ENCODE data around the gene UGT1A8.
"Not testable (repeated sequence)": the region's sequence is repeated elsewhere in the genome, so short reads cannot be mapped to it uniquely, and the experiment has no call there.

UGT1A8 gene

GRCh38 chr2:233643128-233643527 lies 25.7 kb downstream of the UGT1A8 start:
- DNase-seq = no peak

- not testable (repeated sequence) for DNase-seq
Observed at GRCh38 chr2:233646033-233646432, 28.6 kb downstream of the UGT1A8 start.

GRCh38 chr2:233650981-233651380 lies 33.5 kb downstream of the UGT1A8 start:
- no peak for DNase-seq

- no peak for DNase-seq
Observed at GRCh38 chr2:233651430-233651829, 34.0 kb downstream of the UGT1A8 start.

- DNase-seq = no peak
Observed at GRCh38 chr2:233654501-233654900, 37.1 kb downstream of the UGT1A8 start.

GRCh38 chr2:233655043-233655442 lies 37.6 kb downstream of the UGT1A8 start:
- no peak for DNase-seq

- DNase-seq = not testable (repeated sequence)
Observed at GRCh38 chr2:233655943-233656342, 38.5 kb downstream of the UGT1A8 start.

- no peak for DNase-seq
Observed at GRCh38 chr2:233656443-233656842, 39.0 kb downstream of the UGT1A8 start.

- DNase-seq = no peak
Observed at GRCh38 chr2:233658610-233659009, 41.2 kb downstream of the UGT1A8 start.

- DNase-seq = no peak
Observed at GRCh38 chr2:233663911-233664310, 46.5 kb downstream of the UGT1A8 start.

- DNase-seq = no peak
Observed at GRCh38 chr2:233668605-233669260, 51.3 kb downstream of the UGT1A8 start.

GRCh38 chr2:233671290-233672161 lies 54.1 kb downstream of the UGT1A8 start, which contains the start of gene UGT1A9:
Gene UGT1A9, plus strand, starts transcription at chr2:233671898. Its CDS starts 37 bp downstream, at chr2:233671935.
- no peak for DNase-seq

GRCh38 chr2:233672886-233673285 lies 55.5 kb downstream of the UGT1A8 start:
- DNase-seq = peak in 1 of 2 experiments; percentile 32

- DNase-seq = no peak
Observed at GRCh38 chr2:233673896-233674295, 56.5 kb downstream of the UGT1A8 start.

- DNase-seq = no peak
Observed at GRCh38 chr2:233674314-233674713, 56.9 kb downstream of the UGT1A8 start.

GRCh38 chr2:233674995-233675394 lies 57.6 kb downstream of the UGT1A8 start:
- DNase-seq = no peak

GRCh38 chr2:233676046-233676445 lies 58.6 kb downstream of the UGT1A8 start:
- DNase-seq = no peak

- no peak for DNase-seq
Observed at GRCh38 chr2:233679196-233679595, 61.8 kb downstream of the UGT1A8 start.

GRCh38 chr2:233680361-233681045 lies 63.1 kb downstream of the UGT1A8 start:
- no peak for DNase-seq

- DNase-seq = no peak
Observed at GRCh38 chr2:233681521-233682099, 64.2 kb downstream of the UGT1A8 start, which contains the start of gene UGT1A7. Gene UGT1A7, plus strand, starts transcription at chr2:233681901. Its CDS starts 37 bp downstream, at chr2:233681938.

GRCh38 chr2:233684640-233685039 lies 67.2 kb downstream of the UGT1A8 start:
- no peak for DNase-seq

- no peak for DNase-seq
Observed at GRCh38 chr2:233686928-233687327, 69.5 kb downstream of the UGT1A8 start.

GRCh38 chr2:233688341-233688740 lies 70.9 kb downstream of the UGT1A8 start:
- no peak for DNase-seq

All from Kasumi-1 (cell line).